ENCODE data around the gene NACA.

The NACA gene

DNA sequence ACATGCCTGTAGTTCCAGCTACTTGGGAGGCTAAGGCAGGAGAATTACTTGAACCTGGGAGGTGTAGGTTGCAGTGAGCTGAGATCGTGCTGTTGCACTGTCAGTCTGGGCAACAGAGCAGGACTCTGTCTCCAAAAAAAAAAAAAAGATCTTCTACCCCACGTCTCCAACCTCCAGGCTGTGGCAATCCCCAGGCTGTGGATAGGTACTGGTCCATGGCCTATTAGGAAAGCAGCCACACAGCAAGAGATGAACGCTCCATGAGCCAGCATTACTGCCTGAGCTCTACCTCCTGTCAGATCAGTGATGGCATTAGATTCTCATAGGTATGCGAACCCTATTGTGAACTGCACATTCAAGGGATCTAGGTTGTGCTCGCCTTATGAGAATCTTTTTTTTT lies 30.9 kb downstream of the NACA start:
- H3K4me3 ChIP-seq (replicated peaks; ENCODE audit: insufficient read depth, low read length) = no peak overlapping the region

DNA sequence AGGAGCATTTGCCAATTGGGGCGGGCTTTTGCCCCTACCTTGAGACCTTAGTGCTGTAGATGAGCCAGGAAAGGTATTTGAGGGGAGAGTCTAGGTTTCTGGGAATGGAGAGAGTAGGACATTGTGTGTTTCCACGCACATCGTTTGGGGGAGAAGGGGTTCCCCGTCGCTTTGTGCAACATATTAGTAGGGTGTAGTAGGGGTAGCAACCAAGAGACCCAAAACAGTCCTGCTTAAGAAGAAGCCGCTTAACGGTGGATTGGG lies 36.3 kb downstream of the NACA start:
- TF ChIP-seq CTCF (IDR thresholded peaks at IDR 0.05; ENCODE audit: insufficient read depth, low read length) = no peak
- no peak for TF ChIP-seq SPI1 (IDR thresholded peaks at IDR 0.05; ENCODE audit: borderline replicate concordance, low read depth)
- no peak for TF ChIP-seq GABPA (IDR thresholded peaks at IDR 0.05; ENCODE audit: low read depth)
- no peak for TF ChIP-seq POLR2AphosphoS5 (IDR thresholded peaks at IDR 0.05; ENCODE audit: low read depth)
- TF ChIP-seq, protein P1, sequence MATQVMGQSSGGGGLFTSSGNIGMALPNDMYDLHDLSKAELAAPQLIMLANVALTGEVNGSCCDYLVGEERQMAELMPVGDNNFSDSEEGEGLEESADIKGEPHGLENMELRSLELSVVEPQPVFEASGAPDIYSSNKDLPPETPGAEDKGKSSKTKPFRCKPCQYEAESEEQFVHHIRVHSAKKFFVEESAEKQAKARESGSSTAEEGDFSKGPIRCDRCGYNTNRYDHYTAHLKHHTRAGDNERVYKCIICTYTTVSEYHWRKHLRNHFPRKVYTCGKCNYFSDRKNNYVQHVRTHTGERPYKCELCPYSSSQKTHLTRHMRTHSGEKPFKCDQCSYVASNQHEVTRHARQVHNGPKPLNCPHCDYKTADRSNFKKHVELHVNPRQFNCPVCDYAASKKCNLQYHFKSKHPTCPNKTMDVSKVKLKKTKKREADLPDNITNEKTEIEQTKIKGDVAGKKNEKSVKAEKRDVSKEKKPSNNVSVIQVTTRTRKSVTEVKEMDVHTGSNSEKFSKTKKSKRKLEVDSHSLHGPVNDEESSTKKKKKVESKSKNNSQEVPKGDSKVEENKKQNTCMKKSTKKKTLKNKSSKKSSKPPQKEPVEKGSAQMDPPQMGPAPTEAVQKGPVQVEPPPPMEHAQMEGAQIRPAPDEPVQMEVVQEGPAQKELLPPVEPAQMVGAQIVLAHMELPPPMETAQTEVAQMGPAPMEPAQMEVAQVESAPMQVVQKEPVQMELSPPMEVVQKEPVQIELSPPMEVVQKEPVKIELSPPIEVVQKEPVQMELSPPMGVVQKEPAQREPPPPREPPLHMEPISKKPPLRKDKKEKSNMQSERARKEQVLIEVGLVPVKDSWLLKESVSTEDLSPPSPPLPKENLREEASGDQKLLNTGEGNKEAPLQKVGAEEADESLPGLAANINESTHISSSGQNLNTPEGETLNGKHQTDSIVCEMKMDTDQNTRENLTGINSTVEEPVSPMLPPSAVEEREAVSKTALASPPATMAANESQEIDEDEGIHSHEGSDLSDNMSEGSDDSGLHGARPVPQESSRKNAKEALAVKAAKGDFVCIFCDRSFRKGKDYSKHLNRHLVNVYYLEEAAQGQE (IDR thresholded peaks at IDR 0.05; ENCODE audit: insufficient replicate concordance, low read depth) = no peak
- Histone ChIP-seq H3K27me3 (ENCODE audit: insufficient read depth, poor library complexity, severe bottlenecking) (no peaks in the 10 kb centered on the region), H3K27ac (replicated peaks) (peak overlapping the region; percentile 99), H3K4me3 (replicated peaks; ENCODE audit: insufficient read depth, low read length) (peak overlapping the region; percentile 48)
- DNase-seq (ENCODE audit: low read depth in 1 of 2, low spot score in 1 of 2) = no peak

More for the DNA sequence above, 30.9 kb downstream of the NACA start:
- Histone ChIP-seq H3K27me3 (ENCODE audit: insufficient read depth, poor library complexity, severe bottlenecking) (no peaks in the 10 kb centered on the region), H3K27ac (replicated peaks) (no peak overlapping the region)
- DNase-seq (ENCODE audit: low read depth in 1 of 2, low spot score in 1 of 2) = no peak
- no peak for TF ChIP-seq GABPA (IDR thresholded peaks at IDR 0.05; ENCODE audit: low read depth)
- no peak for TF ChIP-seq CTCF (IDR thresholded peaks at IDR 0.05; ENCODE audit: insufficient read depth, low read length)
- TF ChIP-seq SPI1 (IDR thresholded peaks at IDR 0.05; ENCODE audit: borderline replicate concordance, low read depth) = no peak
- TF ChIP-seq, protein P1 (IDR thresholded peaks at IDR 0.05; ENCODE audit: insufficient replicate concordance, low read depth) = no peak
- TF ChIP-seq POLR2AphosphoS5 (IDR thresholded peaks at IDR 0.05; ENCODE audit: low read depth) = no peak

- no peaks in the 10 kb centered on the region for H3K27me3 ChIP-seq (ENCODE audit: insufficient read depth, poor library complexity, severe bottlenecking)
- TF ChIP-seq, protein P1 (IDR thresholded peaks at IDR 0.05; ENCODE audit: insufficient replicate concordance, low read depth) = peak; percentile 71
- TF ChIP-seq SPI1 (IDR thresholded peaks at IDR 0.05; ENCODE audit: borderline replicate concordance, low read depth) = no peak
- TF ChIP-seq POLR2AphosphoS5 (IDR thresholded peaks at IDR 0.05; ENCODE audit: low read depth) = peak; percentile 95
- TF ChIP-seq CTCF (IDR thresholded peaks at IDR 0.05; ENCODE audit: insufficient read depth, low read length) = no peak
- no peak for TF ChIP-seq GABPA (IDR thresholded peaks at IDR 0.05; ENCODE audit: low read depth)
- H3K4me3 ChIP-seq (replicated peaks; ENCODE audit: insufficient read depth, low read length) = peak within 1 kb of the TSS; percentile 84
- peak within 1 kb of the TSS; percentile 99 for H3K27ac ChIP-seq (replicated peaks)
- DNase-seq (ENCODE audit: low read depth in 1 of 2, low spot score in 1 of 2) = peak; percentile 96 to 98
Observed at GRCh38 chr12:56688129-56688845, 36.8 kb downstream of the NACA start, which contains the start of gene PTGES3. PTGES3 (minus strand) TSS chr12:56688284; CDS start chr12:56687999, 285 bp downstream.
